Immature natural killer cell (primary cell): ENCODE measurements around the gene CFAP97. TPM values are rescaled to one million over a fixed set of nuclear protein-coding genes. Genes with fewer than 3 reads are reported as not detected.
A peak's percentile ranks its signal among the peaks of the same experiment; 100 is the strongest.
"Not testable (repeated sequence)": the region's sequence is repeated elsewhere in the genome, so short reads cannot be mapped to it uniquely, and the experiment has no call there.

Experiments used
- DNase-seq, 3 donors: peaks; one replicate each; pipeline ENCODE4 v3.0.0; 2022; ENCODE audit warnings: mixed read lengths in 1 of 3
- H3K27ac Mint-ChIP-seq, 6 donors: one replicate each; pipeline ENCODE4 v1.8.0; 2020; ENCODE audit warnings: mixed read lengths in 6 of 6, mild to moderate bottlenecking in 5 of 6, inconsistent platforms in 4 of 6, moderate library complexity in 3 of 6
- H3K27me3 Mint-ChIP-seq, 3 donors: one replicate each; pipeline ENCODE4 v1.8.0; 2020 to 2021; ENCODE audit warnings: low read depth in 3 of 3, mild to moderate bottlenecking in 3 of 3, mixed read lengths in 3 of 3, moderate library complexity in 3 of 3, inconsistent platforms in 1 of 3
- H3K36me3 Mint-ChIP-seq, 3 donors: one replicate each; pipeline ENCODE4 v1.8.0; 2020; ENCODE audit warnings: mixed read lengths in 3 of 3, inconsistent platforms in 2 of 3, mild to moderate bottlenecking in 2 of 3
- H3K4me1 Mint-ChIP-seq, 2 donors: one replicate each; pipeline ENCODE4 v1.8.0; 2020; ENCODE audit warnings: inconsistent platforms in 2 of 2, mild to moderate bottlenecking in 2 of 2, mixed read lengths in 2 of 2, moderate library complexity in 1 of 2
- H3K4me3 Mint-ChIP-seq, 5 donors: one replicate each; pipeline ENCODE4 v1.8.0; 2020; ENCODE audit warnings: mild to moderate bottlenecking in 5 of 5, mixed read lengths in 5 of 5, inconsistent platforms in 3 of 5, moderate library complexity in 3 of 5
- H3K9me3 Mint-ChIP-seq, 6 donors: one replicate each; pipeline ENCODE4 v1.8.0; 2020; ENCODE audit warnings: mild to moderate bottlenecking in 6 of 6, mixed read lengths in 6 of 6, inconsistent platforms in 4 of 6, moderate library complexity in 3 of 6
- polyA plus RNA-seq, 3 donors: library from polyadenylated mRNA; unstranded; fragments of 300-500 nt; fragmentation: Illumina TruSeq; gene quantifications; one replicate each; pipeline ENCODE4 v1.2.3, GENCODE V29; 2021

Gene CFAP97
- polyA plus RNA-seq, 3 donors from 2014 or later, result 65.3 to 95.5 (median 78.9) TPM

- peaks cover 0 to 3% (median 0%) of the 10 kb centered on the region in 3 donors for H3K36me3 Mint-ChIP-seq
- H3K4me3 Mint-ChIP-seq, result peak overlapping the region; percentile 84 to 97 (median 93)
- no peaks in the 10 kb centered on the region for H3K9me3 Mint-ChIP-seq
- H3K4me1 Mint-ChIP-seq, result peaks cover 37 to 51% of the 10 kb centered on the region in 2 donors
- H3K27me3 Mint-ChIP-seq, result peaks cover 2 to 14% (median 3%) of the 10 kb centered on the region in 3 donors
- DNase-seq, result peak in 1 of 3 donors; percentile 14
- H3K27ac Mint-ChIP-seq, result peak overlapping the region; percentile 96 to 99 (median 98)
These were observed 765 bp downstream of the CFAP97 start for GRCh38 chr4:185202984-185203485.

GRCh38 chr4:185201977-185202962 is 1.5 kb downstream of the CFAP97 start:
- DNase-seq, result peak; percentile 26 to 51 (median 43)
- Mint-ChIP-seq H3K27me3 (peaks cover 2 to 14% (median 3%) of the 10 kb centered on the region in 3 donors), H3K4me1 (peaks cover 37 to 51% of the 10 kb centered on the region in 2 donors), H3K9me3 (no peaks in the 10 kb centered on the region), H3K27ac (peak overlapping the region; percentile 96 to 99 (median 98)), H3K36me3 (peaks cover 0 to 3% (median 0%) of the 10 kb centered on the region in 3 donors), H3K4me3 (peak overlapping the region; percentile 84 to 97 (median 93))

GRCh38 chr4:185198189-185198588 is 5.6 kb downstream of the CFAP97 start:
- not testable (repeated sequence) for H3K27me3 Mint-ChIP-seq, H3K27ac Mint-ChIP-seq, H3K4me3 Mint-ChIP-seq, H3K9me3 Mint-ChIP-seq, H3K36me3 Mint-ChIP-seq, DNase-seq
- H3K4me1 Mint-ChIP-seq, result peaks cover 21 to 47% of the 10 kb centered on the region in 2 donors

- Mint-ChIP-seq H3K27me3 (no peaks in the 10 kb centered on the region), H3K27ac (peak overlapping the region in 2 of 6 donors; percentile 55 to 57), H3K9me3 (no peaks in the 10 kb centered on the region), H3K4me1 (peaks cover 11 to 39% of the 10 kb centered on the region in 2 donors), H3K36me3 (peaks cover 0 to 8% (median 4%) of the 10 kb centered on the region in 3 donors), H3K4me3 (no peak overlapping the region)
- DNase-seq, result no peak
These were observed 7.4 kb downstream of the CFAP97 start for GRCh38 chr4:185196437-185196836.

- Mint-ChIP-seq H3K4me1 (peaks cover 11 to 38% of the 10 kb centered on the region in 2 donors), H3K4me3 (no peak overlapping the region), H3K27me3 (no peaks in the 10 kb centered on the region), H3K27ac (peak overlapping the region in 2 of 6 donors; percentile 24 to 41), H3K36me3 (peaks cover 8 to 16% (median 13%) of the 10 kb centered on the region in 3 donors), H3K9me3 (no peaks in the 10 kb centered on the region)
- no peak for DNase-seq
These were observed 8.6 kb downstream of the CFAP97 start for GRCh38 chr4:185194924-185195888.

- Mint-ChIP-seq H3K27me3 (no peaks in the 10 kb centered on the region), H3K36me3 (peaks cover 15 to 20% (median 16%) of the 10 kb centered on the region in 3 donors), H3K27ac (peak overlapping the region in 3 of 6 donors; percentile 29 to 78 (median 71)), H3K4me3 (no peak overlapping the region), H3K4me1 (peaks cover 12 to 45% of the 10 kb centered on the region in 2 donors), H3K9me3 (no peaks in the 10 kb centered on the region)
- no peak for DNase-seq
These were observed 11.7 kb downstream of the CFAP97 start for GRCh38 chr4:185192059-185192458.

- H3K36me3 Mint-ChIP-seq, result peaks cover 15 to 20% (median 16%) of the 10 kb centered on the region in 3 donors
- no peak for DNase-seq
- H3K27ac Mint-ChIP-seq, result peak overlapping the region in 1 of 6 donors; percentile 52
- H3K27me3 Mint-ChIP-seq, result no peaks in the 10 kb centered on the region
- peaks cover 15 to 43% of the 10 kb centered on the region in 2 donors for H3K4me1 Mint-ChIP-seq
- H3K4me3 Mint-ChIP-seq, result no peak overlapping the region
- H3K9me3 Mint-ChIP-seq, result no peaks in the 10 kb centered on the region
These were observed 13.4 kb downstream of the CFAP97 start for GRCh38 chr4:185190306-185190856.

GRCh38 chr4:185189606-185190305 is 14.0 kb downstream of the CFAP97 start:
- peaks cover 17 to 49% of the 10 kb centered on the region in 2 donors for H3K4me1 Mint-ChIP-seq
- no peaks in the 10 kb centered on the region for H3K9me3 Mint-ChIP-seq
- H3K27ac Mint-ChIP-seq, result no peak overlapping the region

GRCh38 chr4:185186769-185187168 is 17.0 kb downstream of the CFAP97 start:
- Mint-ChIP-seq H3K27ac (no peak overlapping the region), H3K9me3 (no peaks in the 10 kb centered on the region), H3K4me3 (no peak overlapping the region), H3K36me3 (peaks cover 10 to 16% (median 16%) of the 10 kb centered on the region in 3 donors), H3K4me1 (peaks cover 11 to 51% of the 10 kb centered on the region in 2 donors), H3K27me3 (peaks cover 0 to 2% (median 0%) of the 10 kb centered on the region in 3 donors)
- no peak for DNase-seq

More at GRCh38 chr4:185189606-185190305, 14.0 kb downstream of the CFAP97 start:
- DNase-seq, result no peak
- Mint-ChIP-seq H3K27me3 (no peaks in the 10 kb centered on the region), H3K36me3 (peaks cover 15 to 20% (median 16%) of the 10 kb centered on the region in 3 donors), H3K4me3 (no peak overlapping the region)

- peaks cover 0 to 4% (median 4%) of the 10 kb centered on the region in 3 donors for H3K36me3 Mint-ChIP-seq
- DNase-seq, result peak; percentile 60 to 72 (median 65)
- peaks cover 7 to 35% of the 10 kb centered on the region in 2 donors for H3K4me1 Mint-ChIP-seq
- H3K27me3 Mint-ChIP-seq, result peaks cover 0 to 2% (median 0%) of the 10 kb centered on the region in 3 donors
- no peak overlapping the region for H3K4me3 Mint-ChIP-seq
- no peak overlapping the region for H3K27ac Mint-ChIP-seq
- H3K9me3 Mint-ChIP-seq, result no peaks in the 10 kb centered on the region
These were observed 20.0 kb downstream of the CFAP97 start for GRCh38 chr4:185183622-185184281.

GRCh38 chr4:185182239-185182638 is 21.6 kb downstream of the CFAP97 start:
- Mint-ChIP-seq H3K27ac (no peak overlapping the region), H3K27me3 (peaks cover 0 to 2% (median 0%) of the 10 kb centered on the region in 3 donors), H3K9me3 (no peaks in the 10 kb centered on the region), H3K4me3 (no peak overlapping the region), H3K4me1 (peaks cover 7 to 33% of the 10 kb centered on the region in 2 donors), H3K36me3 (no peaks in the 10 kb centered on the region)
- no peak for DNase-seq

GRCh38 chr4:185179488-185179887 is 24.3 kb downstream of the CFAP97 start:
- H3K4me1 Mint-ChIP-seq, result peaks cover 0 to 12% of the 10 kb centered on the region in 2 donors
- peaks cover 0 to 2% (median 0%) of the 10 kb centered on the region in 3 donors for H3K27me3 Mint-ChIP-seq
- peaks cover 0 to 8% (median 5%) of the 10 kb centered on the region in 3 donors for H3K36me3 Mint-ChIP-seq
- no peaks in the 10 kb centered on the region for H3K9me3 Mint-ChIP-seq
- DNase-seq, result no peak
- no peak overlapping the region for H3K27ac Mint-ChIP-seq
- no peak overlapping the region for H3K4me3 Mint-ChIP-seq
